Body of pancreas (tissue), 4 donors: ENCODE results near the gene RBCK1.

ENCODE experiments used
- POLR2A ChIP-seq, 3 donors: fragments of 450-650 bp; IDR thresholded peaks; one replicate each; pipeline ENCODE4 v1.6.1; 2016; ENCODE audit warnings: antibody characterized with exemption in 3 of 3, mild to moderate bottlenecking in 2 of 3
- TF ChIP-seq, protein P1 (sequence below), 7 experiments: fragments of 450-650 bp in 4 of 7; fragments of 200-600 bp in 3 of 7; sonication (generic) in 3 of 7; IDR thresholded peaks; one replicate each; pipeline ENCODE4 v1.5.1; 2016 to 2019; ENCODE audit warnings: antibody characterized with exemption in 7 of 7

DNA sequence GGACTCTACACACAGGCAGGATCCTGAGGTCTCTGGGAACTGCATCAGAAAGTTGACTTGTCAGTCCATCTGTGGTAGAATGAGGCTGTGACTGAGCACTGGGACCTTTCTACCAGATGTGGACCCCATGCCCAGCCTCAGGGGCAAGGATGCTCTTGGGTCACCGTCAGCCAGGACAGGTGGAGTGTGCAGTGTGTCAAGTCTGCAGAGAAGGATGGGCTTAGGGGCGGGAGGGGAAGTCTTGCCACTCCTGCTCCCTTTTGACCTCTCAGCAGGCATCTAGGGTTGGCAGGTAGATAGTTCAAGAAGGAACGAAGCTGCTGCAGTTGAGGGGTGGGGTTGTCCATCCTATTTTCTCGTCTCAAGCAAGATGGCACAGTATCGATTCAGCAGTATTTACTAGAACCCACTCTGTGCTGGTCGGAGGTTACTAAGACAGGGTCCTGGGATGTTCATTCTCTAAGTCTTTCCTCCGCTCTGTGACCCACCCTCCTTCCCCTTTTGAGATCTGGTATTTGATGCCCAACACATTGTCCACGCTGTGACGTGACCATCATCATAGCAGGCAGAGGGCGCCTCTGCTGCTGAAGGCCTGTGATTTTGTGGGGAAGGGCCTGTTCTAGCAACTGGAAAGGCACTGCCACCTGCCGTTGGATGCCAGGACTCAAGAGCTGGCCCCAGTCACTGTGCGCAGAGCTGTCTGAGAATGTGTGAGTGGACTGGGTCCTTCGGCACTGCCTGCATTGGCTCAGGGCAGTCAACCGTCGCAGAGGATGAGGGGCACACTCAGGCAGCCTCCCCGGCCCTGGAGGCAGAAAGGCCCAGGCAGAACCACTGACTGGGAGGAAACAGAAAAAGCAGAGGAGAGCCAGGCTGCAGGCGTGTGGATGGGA is 23.2 kb downstream of the RBCK1 start:
- TF ChIP-seq, protein P1, sequence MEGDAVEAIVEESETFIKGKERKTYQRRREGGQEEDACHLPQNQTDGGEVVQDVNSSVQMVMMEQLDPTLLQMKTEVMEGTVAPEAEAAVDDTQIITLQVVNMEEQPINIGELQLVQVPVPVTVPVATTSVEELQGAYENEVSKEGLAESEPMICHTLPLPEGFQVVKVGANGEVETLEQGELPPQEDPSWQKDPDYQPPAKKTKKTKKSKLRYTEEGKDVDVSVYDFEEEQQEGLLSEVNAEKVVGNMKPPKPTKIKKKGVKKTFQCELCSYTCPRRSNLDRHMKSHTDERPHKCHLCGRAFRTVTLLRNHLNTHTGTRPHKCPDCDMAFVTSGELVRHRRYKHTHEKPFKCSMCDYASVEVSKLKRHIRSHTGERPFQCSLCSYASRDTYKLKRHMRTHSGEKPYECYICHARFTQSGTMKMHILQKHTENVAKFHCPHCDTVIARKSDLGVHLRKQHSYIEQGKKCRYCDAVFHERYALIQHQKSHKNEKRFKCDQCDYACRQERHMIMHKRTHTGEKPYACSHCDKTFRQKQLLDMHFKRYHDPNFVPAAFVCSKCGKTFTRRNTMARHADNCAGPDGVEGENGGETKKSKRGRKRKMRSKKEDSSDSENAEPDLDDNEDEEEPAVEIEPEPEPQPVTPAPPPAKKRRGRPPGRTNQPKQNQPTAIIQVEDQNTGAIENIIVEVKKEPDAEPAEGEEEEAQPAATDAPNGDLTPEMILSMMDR (IDR thresholded peaks at IDR 0.05) = peak; percentile 52 to 97 (median 87)
- no peak for TF ChIP-seq POLR2A (IDR thresholded peaks at IDR 0.05)
